B cell (primary cell): ENCODE data around the gene SRGAP2C. TPM values are rescaled to one million over a fixed set of nuclear protein-coding genes. Genes with fewer than 3 reads are reported as not detected.
A peak's percentile ranks its signal among the peaks of the same experiment; 100 is the strongest.
"Not testable (repeated sequence)": the region's sequence is repeated elsewhere in the genome, so short reads cannot be mapped to it uniquely, and the experiment has no call there.

Source experiments
- ATAC-seq: fragments of 200-7000 bp; cut with Tn5 transposase; one replicate; pipeline ENCODE4 v1.10.0; 2021; ENCODE audit warnings: low read depth, mild to moderate bottlenecking, moderate number of reproducible peaks, moderate library complexity
- CTCF ChIA-PET: fragments of 350-600 bp; sonication (Branson Sonifier 250); formaldehyde crosslinking; loops from one replicate; lab custom pipeline; 2021; ENCODE audit warnings: antibody characterized with exemption, inconsistent platforms; lab: Charles Lee
- POLR2A ChIA-PET: fragments of 350-600 bp; sonication (Branson Sonifier 250); formaldehyde crosslinking; loops from one replicate; lab custom pipeline; 2021; ENCODE audit warnings: antibody characterized with exemption; lab: Charles Lee
- DNase-seq: peaks from one replicate; pipeline ENCODE4 v3.0.0; 2013
- H2AFZ ChIP-seq: 2 replicates; pipeline ENCODE4 v1.6.1; 2012; ENCODE audit warnings: mild to moderate bottlenecking, low read depth, low read length; ENCODE audit not compliant: insufficient read depth, poor library complexity, severe bottlenecking
- H3K27ac ChIP-seq, 2 donors: 1 replicate in 1 of 2; 2 replicates in 1 of 2; pipeline ENCODE4 v1.5.1; 2012 to 2013; ENCODE audit warnings: low read length in 2 of 2, mild to moderate bottlenecking in 2 of 2, moderate library complexity in 1 of 2
- H3K27me3 ChIP-seq, 4 experiments: fragments of 200-600 bp in 1 of 4; sonication (generic) in 1 of 4; replicated peaks in 1 of 4; 1 replicate in 2 of 4; 2 replicates in 2 of 4; pipeline versions ENCODE4 v1.6.1 to v1.7.0; 2013 to 2016; ENCODE audit warnings: low read length in 3 of 4, mild to moderate bottlenecking in 2 of 4, mixed read lengths in 1 of 4, moderate library complexity in 1 of 4; ENCODE audit not compliant: insufficient read depth in 4 of 4, control insufficient read depth in 3 of 4; ENCODE audit errors: control extremely low read depth in 1 of 4
- H3K36me3 ChIP-seq, 2 experiments: replicated peaks in 1 of 2; 1 replicate in 1 of 2; 2 replicates in 1 of 2; pipeline versions ENCODE4 v1.6.1 to v1.7.1; 2013; ENCODE audit warnings: low read length in 1 of 2; ENCODE audit not compliant: insufficient read depth in 2 of 2, control insufficient read depth in 1 of 2; ENCODE audit errors: control extremely low read depth in 1 of 2, extremely low read depth in 1 of 2
- H3K4me1 ChIP-seq, 2 donors: fragments of 200-600 bp in 1 of 2; sonication (generic) in 1 of 2; 1 replicate in 1 of 2; 2 replicates in 1 of 2; pipeline versions ENCODE4 v1.5.1 to v1.6.1; 2013 to 2017; ENCODE audit warnings: low read length in 2 of 2; ENCODE audit not compliant: control insufficient read depth in 2 of 2, insufficient read depth in 2 of 2
- H3K4me2 ChIP-seq: replicated peaks from 2 replicates; pipeline ENCODE3; 2012; ENCODE audit warnings: mild to moderate bottlenecking, low read depth, low read length; ENCODE audit not compliant: poor library complexity, severe bottlenecking
- H3K4me3 ChIP-seq, 5 experiments: fragments of 200-600 bp in 1 of 5; sonication (generic) in 1 of 5; 1 replicate in 3 of 5; 2 replicates in 2 of 5; pipeline versions ENCODE4 v1.5.1 to v1.7.0; 2011 to 2016; ENCODE audit warnings: low read length in 4 of 5, mild to moderate bottlenecking in 4 of 5, low read depth in 2 of 5, control low read depth in 1 of 5, moderate library complexity in 1 of 5; ENCODE audit not compliant: insufficient read depth in 1 of 5; ENCODE audit errors: control extremely low read depth in 1 of 5, extremely low read depth in 1 of 5
- H3K79me2 ChIP-seq: fragments of 200-600 bp; sonication (generic); one replicate; pipeline ENCODE4 v1.6.0; 2016; ENCODE audit warnings: low read length; ENCODE audit not compliant: control insufficient read depth, insufficient read depth
- H3K9ac ChIP-seq: fragments of 200-600 bp; sonication (generic); 2 replicates; pipeline ENCODE4 v1.6.1; 2017; ENCODE audit warnings: mild to moderate bottlenecking, low read length, moderate library complexity
- H3K9me3 ChIP-seq, 3 donors: one replicate each; pipeline versions ENCODE4 v1.6.1 to v1.7.1; 2013; ENCODE audit warnings: low read length in 2 of 3; ENCODE audit not compliant: control insufficient read depth in 2 of 3, insufficient read depth in 1 of 3; ENCODE audit errors: control extremely low read depth in 1 of 3
- H4K20me1 ChIP-seq: 2 replicates; pipeline ENCODE4 v1.6.0; 2012; ENCODE audit warnings: mild to moderate bottlenecking, low read length; ENCODE audit not compliant: insufficient read depth, control insufficient read depth, poor library complexity, severe bottlenecking
- H3K27ac Mint-ChIP-seq: one replicate; pipeline ENCODE4 v1.8.0; 2021; ENCODE audit warnings: mixed read lengths
- H3K27me3 Mint-ChIP-seq: one replicate; pipeline ENCODE4 v1.8.0; 2021; ENCODE audit warnings: mixed read lengths
- H3K4me1 Mint-ChIP-seq: one replicate; pipeline ENCODE4 v1.8.0; 2021; ENCODE audit warnings: mixed read lengths
- H3K4me3 Mint-ChIP-seq: one replicate; pipeline ENCODE4 v1.8.0; 2021; ENCODE audit warnings: mixed read lengths
- H3K9me3 Mint-ChIP-seq: one replicate; pipeline ENCODE4 v1.8.0; 2022; ENCODE audit warnings: mixed read lengths; ENCODE audit not compliant: insufficient read depth
- whole genome bisulfite sequencing: methylation state at CpG from one replicate; pipeline ENCODE4 v1.1.5; 2013; ENCODE audit warnings: missing lambda C conversion rate; ENCODE audit not compliant: insufficient coverage; 5-methylcytosine and 5-hydroxymethylcytosine counted together
- intact Hi-C: fragments of 100-400 bp; cut with micrococcal nuclease; formaldehyde crosslinking; loops from one replicate; pipeline ENCODE4 v1.10.0; 2022
- polyA plus RNA-seq: library from polyadenylated mRNA; depleted of rRNA; stranded (reverse); fragments of >200 nt; gene quantifications from 2 replicates; pipeline ENCODE4 v1.2.3, GENCODE V29; 2012
- total RNA-seq, 2 donors: library from RNA; stranded (reverse); fragments of 120-200 nt in 1 of 2; gene quantifications; 1 replicate in 1 of 2; 2 replicates in 1 of 2; pipeline versions ENCODE4 v1.2.3 to v1.2.4, GENCODE V29; 2013 to 2022

Gene SRGAP2C
- total and polyA plus RNA-seq, 2 donors (not counting 1 experiment from before 2014, with no cell fraction given): 2.2 to 40.7 TPM

GRCh38 chr1:121400108-121400507, 215.3 kb downstream of the SRGAP2C start:
- intact Hi-C loops, H2AFZ ChIP-seq, H3K27me3 Mint-ChIP-seq, ATAC-seq, H3K36me3 ChIP-seq, H3K27ac ChIP-seq, H3K9me3 Mint-ChIP-seq, H3K4me1 Mint-ChIP-seq, H3K9ac ChIP-seq, CTCF ChIA-PET, H3K9me3 ChIP-seq, H3K4me1 ChIP-seq, H3K4me3 ChIP-seq, H4K20me1 ChIP-seq, DNase-seq, H3K79me2 ChIP-seq, H3K27ac Mint-ChIP-seq, H3K4me2 ChIP-seq, POLR2A ChIA-PET: not testable (repeated sequence)
- peak overlapping the region; percentile 4 for H3K4me3 Mint-ChIP-seq
- WGBS: 100% methylated on average over 3 of the region's 3 CpGs
- H3K27me3 ChIP-seq: peaks cover 0 to 11% (median 2%) of the 10 kb centered on the region in 4 experiments

GRCh38 chr1:121400541-121401310, 216.0 kb downstream of the SRGAP2C start:
- H3K9ac ChIP-seq, H3K79me2 ChIP-seq, H3K4me3 ChIP-seq, H3K9me3 Mint-ChIP-seq, H3K27me3 Mint-ChIP-seq, H3K9me3 ChIP-seq, H3K4me2 ChIP-seq, DNase-seq, ATAC-seq, intact Hi-C loops, H4K20me1 ChIP-seq, H3K27ac ChIP-seq, CTCF ChIA-PET, H3K4me1 ChIP-seq, H3K36me3 ChIP-seq, H2AFZ ChIP-seq, H3K4me1 Mint-ChIP-seq, POLR2A ChIA-PET: not testable (repeated sequence)
- H3K27ac Mint-ChIP-seq: peak overlapping the region; percentile 34
- 91% methylated on average over 6 of the region's 6 CpGs for WGBS
- peaks cover 0 to 11% (median 2%) of the 10 kb centered on the region in 4 experiments for H3K27me3 ChIP-seq
- peak overlapping the region; percentile 59 for H3K4me3 Mint-ChIP-seq

GRCh38 chr1:121401375-121401955, 216.7 kb downstream of the SRGAP2C start:
- intact Hi-C loops, H3K27me3 Mint-ChIP-seq, H3K9me3 ChIP-seq, H3K9ac ChIP-seq, H4K20me1 ChIP-seq, CTCF ChIA-PET, H3K79me2 ChIP-seq, ATAC-seq, H3K4me1 Mint-ChIP-seq, H3K27me3 ChIP-seq, H3K36me3 ChIP-seq, H2AFZ ChIP-seq, POLR2A ChIA-PET, H3K4me3 ChIP-seq, H3K9me3 Mint-ChIP-seq, H3K4me2 ChIP-seq, H3K27ac ChIP-seq, H3K4me1 ChIP-seq: not testable (repeated sequence)
- Mint-ChIP-seq H3K4me3 (peak overlapping the region; percentile 59), H3K27ac (peak overlapping the region; percentile 34)
- 93% methylated on average over 10 of the region's 26 CpGs for WGBS
- peak; percentile 4 for DNase-seq

- H3K4me3 ChIP-seq, H3K9me3 ChIP-seq, H3K27ac ChIP-seq, H3K27me3 Mint-ChIP-seq, H3K4me3 Mint-ChIP-seq, intact Hi-C loops, H4K20me1 ChIP-seq, H3K36me3 ChIP-seq, H2AFZ ChIP-seq, ATAC-seq, H3K9me3 Mint-ChIP-seq, H3K79me2 ChIP-seq, H3K27me3 ChIP-seq, CTCF ChIA-PET, DNase-seq, H3K9ac ChIP-seq, H3K4me2 ChIP-seq, H3K4me1 ChIP-seq, H3K27ac Mint-ChIP-seq, POLR2A ChIA-PET, H3K4me1 Mint-ChIP-seq: not testable (repeated sequence)
- no CpG with 5 or more reads among the region's 7 CpGs for WGBS
Observed at GRCh38 chr1:121403254-121403653, 218.5 kb downstream of the SRGAP2C start.
